ENCODE data around the gene LRRC61.
A peak's percentile ranks its signal among the peaks of the same experiment; 100 is the strongest.

LRRC61 gene

DNA sequence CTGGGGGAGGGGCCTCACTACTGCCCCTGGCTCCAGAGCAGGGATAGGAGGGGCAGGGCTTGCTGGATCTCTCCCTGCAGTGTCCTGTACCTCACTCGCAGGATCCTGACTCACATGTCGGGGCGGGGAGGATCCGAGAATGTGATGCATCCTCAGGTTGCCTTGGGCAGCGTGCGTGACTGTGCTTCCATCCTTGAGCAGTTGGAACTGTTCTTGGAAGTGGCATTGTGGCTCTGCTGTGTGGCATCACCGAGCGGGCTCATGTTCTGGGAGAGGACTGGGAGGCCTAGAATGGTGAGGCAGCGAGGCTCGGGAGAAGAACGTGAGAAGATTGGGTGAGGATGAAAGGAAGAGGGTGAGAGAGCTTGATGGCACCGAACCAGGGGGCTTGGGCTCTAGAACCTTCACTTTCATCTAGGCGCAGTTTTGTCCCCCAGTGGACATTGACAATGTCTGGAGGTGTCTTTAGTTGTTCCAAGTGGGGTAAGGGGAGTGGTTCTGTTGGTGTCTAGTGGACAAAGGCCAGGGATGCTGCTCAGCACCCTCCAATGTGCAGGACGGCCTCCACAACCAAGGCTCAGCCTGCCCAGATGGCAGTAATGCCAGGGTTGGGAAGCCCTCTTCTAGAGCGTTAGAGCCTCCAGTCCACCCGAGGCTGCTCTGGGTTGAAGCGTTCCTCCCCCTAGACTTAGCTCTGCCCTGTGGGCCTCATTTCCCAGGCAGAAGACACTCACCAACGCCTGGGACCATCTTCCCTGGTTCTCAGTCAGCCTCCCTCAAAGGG lies 9.9 kb downstream of the LRRC61 start:
- no peak for DNase-seq (ENCODE audit: low read depth)

DNA sequence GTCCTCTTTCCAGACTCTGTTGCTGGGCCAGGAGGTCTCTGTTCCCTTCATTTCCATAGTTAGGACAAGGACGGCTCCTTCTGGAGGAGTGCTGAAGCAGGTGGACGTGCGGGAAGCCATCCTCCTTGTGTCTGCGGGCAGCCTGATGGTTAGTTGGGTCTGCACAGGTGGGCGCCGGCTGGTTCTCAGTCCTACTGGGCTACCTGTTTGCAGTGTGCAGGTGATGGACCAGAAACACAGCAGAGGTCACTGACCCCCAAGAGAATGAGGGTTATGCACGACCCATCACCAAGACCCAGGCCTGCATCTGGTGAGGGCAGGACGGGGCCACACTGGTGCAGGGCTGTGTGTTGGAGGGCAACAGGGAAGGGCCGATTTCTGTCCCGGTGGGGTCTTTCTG lies 10.5 kb downstream of the LRRC61 start:
- DNase-seq (ENCODE audit: low read depth): no peak

DNA sequence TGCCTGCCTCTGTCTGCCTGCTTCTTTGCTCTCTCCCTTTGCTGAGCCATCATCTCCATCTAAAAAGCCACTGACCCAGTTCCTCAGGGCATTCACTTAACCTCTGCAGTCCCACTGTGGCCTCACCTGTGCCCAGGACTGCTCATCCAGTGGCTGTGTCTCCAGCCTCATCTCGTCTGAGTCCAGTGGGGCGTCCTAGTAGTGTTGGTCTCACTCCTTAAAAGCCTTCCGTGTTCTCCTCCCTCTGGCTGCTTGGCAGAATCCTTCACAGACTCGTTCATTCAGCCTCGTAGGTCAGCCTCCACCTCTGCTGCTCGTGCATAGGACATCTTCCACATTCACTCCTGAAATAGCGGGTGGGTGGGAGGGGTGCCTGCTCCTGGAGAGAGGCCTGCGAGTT lies 11.0 kb downstream of the LRRC61 start:
- no peak for DNase-seq (ENCODE audit: low read depth)

DNA sequence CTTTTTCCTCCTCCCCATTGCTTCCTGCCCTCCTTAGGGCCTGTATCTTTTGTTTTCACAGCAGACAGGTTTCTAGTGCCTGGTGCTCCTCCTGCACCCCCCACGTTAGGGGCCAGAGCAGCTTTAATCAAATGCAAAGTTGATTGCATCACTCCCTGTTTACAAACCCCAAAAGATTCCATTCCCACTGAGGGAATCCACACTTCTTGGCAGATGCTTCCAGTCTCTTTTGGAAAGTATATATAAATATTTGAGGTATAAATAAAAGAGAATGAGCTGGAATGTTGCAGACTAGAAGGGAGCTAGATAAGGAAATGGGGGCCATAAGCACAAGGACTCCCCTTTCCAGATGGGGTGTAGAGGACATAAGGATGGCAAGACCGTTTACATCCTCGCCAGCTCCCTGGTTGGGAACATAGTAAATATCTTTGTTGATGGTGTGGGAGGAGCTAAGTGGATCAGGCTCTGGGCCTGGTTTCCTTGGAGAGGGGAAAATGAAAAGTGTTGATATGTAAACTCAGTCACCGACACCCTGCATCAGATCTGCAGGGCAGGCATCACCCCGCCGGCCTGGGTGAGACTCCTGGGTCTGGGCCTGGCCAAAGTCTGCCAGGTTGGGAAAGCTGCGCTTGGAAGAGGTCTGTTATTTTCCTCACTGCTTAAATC lies 12.1 kb downstream of the LRRC61 start:
- DNase-seq (ENCODE audit: low read depth): peak; percentile 51

DNA sequence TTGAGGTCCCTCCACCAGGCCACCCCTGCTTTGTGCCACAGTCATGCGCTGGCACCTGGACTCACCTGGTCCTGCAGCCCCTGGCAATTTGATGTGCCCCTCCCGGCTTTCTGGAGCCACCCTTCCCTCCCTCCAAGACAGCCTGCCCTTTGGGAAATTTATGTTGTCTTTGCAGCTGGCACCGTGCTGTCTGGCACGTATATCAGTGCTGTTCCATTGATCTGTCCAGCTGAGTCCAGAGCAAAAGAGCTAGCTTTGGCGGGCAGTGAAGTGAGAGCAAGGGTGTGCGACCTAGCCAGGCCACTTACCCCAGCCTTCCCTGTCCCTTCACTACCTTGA lies 12.6 kb downstream of the LRRC61 start:
- no peak for DNase-seq (ENCODE audit: low read depth)

DNA sequence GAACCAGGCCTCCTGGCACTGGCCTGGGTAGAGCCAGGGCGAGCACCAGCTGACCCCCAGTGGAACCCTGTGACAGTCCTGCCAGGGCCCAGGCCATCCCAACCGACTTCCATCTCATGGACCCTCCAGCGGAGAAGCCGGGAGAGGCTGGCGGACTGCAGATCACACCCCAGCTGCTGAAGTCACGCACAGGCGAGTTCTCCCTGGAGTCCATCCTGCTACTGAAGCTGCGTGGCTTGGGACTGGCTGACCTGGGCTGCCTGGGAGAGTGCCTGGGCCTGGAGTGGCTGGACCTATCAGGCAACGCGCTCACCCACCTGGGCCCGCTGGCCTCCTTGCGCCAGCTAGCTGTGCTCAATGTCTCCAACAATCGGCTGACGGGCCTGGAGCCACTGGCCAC lies 13.6 kb downstream of the LRRC61 start:
- DNase-seq (ENCODE audit: low read depth): no peak

DNA sequence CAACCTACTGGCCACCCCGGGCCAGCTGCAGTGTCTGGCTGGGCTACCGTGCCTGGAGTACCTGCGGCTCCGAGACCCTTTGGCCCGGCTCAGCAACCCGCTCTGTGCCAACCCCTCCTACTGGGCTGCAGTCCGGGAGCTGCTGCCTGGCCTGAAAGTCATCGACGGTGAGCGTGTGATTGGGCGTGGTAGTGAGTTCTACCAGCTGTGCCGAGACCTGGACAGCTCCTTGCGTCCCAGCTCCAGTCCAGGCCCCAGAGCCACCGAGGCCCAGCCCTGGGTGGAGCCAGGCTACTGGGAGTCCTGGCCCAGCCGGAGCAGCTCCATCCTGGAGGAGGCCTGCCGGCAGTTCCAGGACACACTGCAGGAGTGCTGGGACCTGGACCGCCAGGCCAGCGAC lies 14.0 kb downstream of the LRRC61 start:
- DNase-seq (ENCODE audit: low read depth): no peak

DNA sequence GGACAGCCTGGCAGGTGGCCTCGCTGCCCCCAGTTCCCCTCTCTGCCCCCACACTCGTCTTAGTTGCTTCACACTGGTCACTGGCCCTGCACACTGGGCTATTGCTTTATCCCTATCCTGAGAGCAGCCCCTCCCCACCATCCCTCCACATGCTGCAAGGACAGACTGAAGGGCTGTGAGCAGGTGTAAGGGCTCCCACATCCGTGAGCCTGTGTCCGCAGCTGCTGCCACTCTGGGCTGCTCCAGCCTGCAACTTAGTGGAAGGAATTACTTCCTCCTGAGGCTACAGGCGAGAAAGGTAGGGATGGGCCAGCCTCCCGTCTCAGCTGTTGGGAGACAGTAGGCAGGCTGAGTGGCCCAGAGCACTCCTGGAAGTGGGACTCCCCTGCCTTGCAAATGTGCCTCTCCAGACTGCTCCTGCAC lies 14.5 kb downstream of the LRRC61 start:
- DNase-seq (ENCODE audit: low read depth): no peak

DNA sequence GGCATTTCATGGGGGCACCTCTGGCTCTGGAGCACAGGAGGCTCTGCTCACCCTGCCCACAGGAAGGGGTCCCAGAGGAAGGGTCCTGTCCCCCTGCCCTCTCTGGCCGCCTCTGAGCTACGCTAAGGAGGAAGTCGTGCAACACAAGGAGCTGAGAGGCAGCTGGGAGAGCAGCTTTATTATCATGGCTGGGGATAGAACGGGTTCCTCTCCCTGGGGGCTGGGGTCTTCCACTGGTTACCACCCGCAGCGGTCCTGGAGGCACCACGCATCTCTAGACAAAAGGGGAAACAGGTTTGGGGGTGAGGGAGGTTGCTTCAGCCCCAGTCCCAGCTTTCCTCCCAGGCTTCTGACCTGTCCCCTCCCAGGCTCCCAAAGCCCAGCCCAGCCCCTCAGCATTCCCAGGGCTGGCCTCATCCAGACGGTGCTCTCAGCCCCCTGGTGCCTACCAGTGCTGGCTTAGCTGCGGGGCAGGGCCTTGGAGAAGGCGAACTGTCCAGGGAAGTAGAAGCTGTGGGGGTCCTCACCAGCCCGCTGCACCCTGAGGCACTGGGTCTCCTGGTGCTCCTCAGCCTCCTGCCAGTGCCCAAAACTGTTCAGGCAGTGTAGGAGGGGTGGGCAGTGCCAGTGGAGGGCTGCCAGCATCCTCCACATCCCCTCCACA lies 15.1 kb downstream of the LRRC61 start:
- no peak for DNase-seq (ENCODE audit: low read depth)

DNA sequence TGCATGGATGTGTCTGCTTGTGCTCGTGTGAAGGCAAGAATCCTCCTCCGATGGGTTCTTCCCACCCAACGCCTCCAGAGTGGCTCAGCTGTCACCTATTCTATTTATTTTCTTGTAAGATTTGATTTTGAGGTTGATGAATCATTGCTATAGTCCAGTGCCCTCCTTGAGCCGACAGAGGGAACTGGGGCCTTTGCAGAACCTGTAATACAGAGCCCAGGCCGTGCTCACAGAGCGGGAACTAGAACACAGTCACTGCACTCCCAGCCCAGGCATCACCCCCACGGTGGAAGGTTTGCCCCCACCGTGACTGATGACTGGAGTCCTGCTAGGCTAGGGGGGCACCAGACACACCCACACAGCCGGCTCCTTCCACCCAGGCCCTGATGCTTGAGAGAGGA lies 16.3 kb downstream of the LRRC61 start:
- no peak for DNase-seq (ENCODE audit: low read depth)

DNA sequence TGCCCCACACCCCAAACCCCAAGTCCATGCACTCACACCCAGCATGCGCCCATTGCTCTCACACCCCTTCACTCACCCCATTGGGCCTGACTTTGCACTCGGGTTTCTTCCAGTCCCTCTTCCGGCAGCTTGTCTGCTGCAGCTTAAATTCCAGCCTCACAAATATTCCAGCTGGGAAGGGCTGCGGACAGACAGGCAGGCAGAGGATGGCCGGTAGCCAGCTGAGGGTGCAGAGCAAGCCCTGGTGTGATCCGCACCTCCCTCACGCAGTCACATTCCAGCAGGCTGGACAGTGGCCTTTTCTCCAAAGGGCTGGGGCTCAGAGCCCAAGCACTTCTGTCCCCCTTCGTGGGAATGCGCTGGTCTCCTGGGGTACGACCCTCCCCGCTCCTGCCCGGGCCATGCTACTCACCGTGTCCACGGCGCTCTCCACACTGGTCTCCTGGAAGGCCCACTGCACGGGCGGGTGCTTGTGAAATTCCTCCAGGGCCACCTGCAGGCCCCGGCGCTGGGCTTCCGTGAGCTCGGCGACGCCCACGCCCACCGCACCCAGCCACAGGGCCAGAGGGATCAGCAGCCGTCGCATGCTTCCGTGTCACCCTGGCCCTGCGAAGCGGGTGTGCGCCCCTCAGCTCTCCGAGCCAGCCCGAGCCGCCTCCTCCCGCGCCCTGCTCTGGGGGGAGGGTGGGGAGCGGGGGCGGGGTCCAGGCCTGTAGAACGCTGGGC lies 17.0 kb downstream of the LRRC61 start:
- DNase-seq (ENCODE audit: low read depth): peak; percentile 8

DNA sequence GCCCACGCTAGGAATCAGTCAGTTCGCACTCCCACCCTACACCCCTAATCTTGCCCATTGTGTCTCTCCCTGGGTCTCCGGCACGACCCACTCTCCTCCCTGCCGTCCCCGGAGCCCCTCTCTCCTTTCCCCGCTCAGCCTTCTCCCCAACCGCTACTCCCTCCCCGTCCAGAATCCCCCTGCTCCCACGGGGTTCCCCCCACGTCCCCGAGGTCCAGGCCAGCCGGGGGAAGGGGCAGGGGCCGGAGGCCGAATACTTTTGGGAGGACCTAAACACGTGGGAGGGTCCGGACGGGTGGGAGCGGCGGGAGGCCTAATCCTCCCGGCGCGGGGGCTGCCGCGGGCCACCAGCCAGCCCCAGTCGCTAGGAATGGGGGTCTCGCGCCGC lies 17.7 kb downstream of the LRRC61 start:
- no peak for DNase-seq (ENCODE audit: low read depth)

DNA sequence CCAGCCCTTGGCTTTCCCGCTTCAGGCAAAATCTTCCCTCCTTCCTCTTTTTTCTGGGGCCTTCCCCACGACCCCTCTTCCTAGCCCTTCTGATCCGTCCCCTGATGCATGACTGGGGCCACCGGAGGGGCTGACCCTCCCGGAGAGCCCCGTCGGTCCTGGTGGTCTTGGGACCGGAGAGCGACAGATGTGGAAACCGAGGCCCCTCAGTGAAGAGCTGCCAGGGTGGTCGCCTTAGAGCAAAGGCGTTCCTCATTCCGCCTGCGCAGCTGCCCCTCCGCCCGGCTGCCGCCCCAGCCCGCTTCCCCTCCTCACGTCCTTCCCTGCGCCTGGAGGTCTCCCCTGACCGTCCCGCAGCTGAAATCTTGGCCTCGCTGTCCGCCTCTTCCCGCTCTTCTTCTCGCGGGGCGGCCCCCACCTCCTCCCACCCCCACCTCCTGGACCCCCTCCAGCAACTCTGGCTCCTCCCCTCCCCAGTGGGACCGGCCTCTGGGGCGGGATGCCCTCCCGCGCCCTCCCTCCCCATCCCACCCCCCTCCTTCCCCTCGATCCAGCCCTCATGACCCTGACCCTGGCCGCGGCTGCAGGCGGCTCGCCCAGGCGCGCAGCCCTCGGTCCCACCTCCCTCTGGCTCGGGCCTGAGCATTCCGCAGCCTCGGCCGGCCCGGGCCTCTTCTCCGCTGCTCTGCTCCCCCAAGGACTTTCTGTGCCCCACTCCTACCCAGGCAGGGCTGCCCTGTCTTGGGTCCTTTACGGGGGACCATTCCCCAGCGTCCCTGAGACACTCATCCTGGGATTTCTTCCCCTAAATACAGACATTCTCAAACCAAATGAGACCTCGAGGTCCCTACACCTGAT lies 18.3 kb downstream of the LRRC61 start, which contains the start of gene RARRES2:
RARRES2 (minus strand) TSS at position 367 of the 858 bp plus-strand sequence. CDS start 1,020 bp downstream, outside the sequence.
- DNase-seq (ENCODE audit: low read depth): no peak

DNA sequence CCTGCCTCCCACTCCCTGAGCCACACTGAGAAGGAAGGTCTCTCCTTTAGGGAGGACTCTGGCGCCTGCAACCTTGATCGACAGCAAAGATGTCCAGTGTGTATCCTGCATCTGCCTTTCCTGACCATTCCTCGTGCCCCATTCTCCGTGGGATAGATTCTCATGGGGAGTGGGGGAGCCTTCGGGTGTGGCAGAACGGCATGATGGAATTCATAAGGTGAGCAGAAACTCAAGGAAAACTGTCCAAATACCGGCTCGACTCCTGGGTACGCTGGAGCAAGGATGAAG lies 18.9 kb downstream of the LRRC61 start:
- DNase-seq (ENCODE audit: low read depth): no peak

DNA sequence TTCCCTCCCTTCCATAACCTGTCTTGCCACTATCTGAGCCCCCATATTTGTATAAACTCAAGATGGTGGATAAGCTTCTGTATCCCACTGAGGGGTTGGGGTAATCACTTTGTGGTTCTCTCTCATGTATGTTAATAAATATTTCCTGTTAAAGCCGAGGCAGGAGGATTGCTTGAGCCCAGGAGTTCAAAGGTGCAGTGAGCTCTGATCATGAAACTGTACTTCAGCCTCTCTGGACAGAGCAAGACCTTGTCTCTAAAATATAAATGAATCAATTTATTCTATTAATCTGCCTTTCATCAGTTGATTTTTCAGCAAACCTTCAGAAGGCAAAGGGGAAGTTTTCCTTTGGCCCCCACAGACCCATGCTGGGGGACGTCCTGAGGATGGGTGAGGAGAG lies 20.1 kb downstream of the LRRC61 start:
- no peak for DNase-seq (ENCODE audit: low read depth)

DNA sequence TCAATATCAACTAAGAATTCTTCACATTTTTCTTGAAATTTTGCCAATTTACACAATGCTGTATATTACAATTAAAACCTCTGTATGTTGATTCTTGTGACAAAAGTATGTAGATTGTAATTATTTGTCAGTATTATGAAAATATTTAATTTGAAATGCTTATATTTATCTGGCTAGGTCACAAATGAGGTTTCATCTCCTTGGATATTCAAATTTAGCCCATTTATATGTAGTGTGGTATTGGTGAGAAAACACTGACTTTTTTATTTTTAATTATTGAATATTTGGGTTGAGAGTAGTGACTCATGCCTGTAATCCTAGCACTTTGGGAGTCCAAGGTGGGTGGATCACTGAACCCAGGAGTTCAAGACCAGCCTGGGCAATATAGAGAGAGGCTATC lies 21.1 kb downstream of the LRRC61 start:
- no peak for DNase-seq (ENCODE audit: low read depth)

DNA sequence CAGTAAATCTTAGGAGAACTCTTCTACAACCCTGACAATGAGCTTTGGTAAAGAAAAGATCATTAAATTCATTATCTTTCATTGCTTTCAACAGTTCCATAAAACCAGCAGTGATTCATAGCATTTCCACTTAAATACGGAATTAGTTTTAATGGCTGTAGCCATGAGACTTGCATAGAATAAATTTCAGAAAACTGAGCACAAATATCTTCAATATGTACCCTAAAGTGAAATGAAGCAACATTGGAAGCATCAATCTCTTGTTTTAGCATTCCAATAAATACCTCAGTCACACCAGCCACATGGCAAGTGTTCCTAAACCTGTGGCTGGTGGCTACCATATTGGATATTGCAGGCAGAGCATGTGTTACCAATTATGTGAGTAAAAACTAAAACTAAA lies 21.9 kb downstream of the LRRC61 start:
- peak; percentile 63 for DNase-seq (ENCODE audit: low read depth)

DNA sequence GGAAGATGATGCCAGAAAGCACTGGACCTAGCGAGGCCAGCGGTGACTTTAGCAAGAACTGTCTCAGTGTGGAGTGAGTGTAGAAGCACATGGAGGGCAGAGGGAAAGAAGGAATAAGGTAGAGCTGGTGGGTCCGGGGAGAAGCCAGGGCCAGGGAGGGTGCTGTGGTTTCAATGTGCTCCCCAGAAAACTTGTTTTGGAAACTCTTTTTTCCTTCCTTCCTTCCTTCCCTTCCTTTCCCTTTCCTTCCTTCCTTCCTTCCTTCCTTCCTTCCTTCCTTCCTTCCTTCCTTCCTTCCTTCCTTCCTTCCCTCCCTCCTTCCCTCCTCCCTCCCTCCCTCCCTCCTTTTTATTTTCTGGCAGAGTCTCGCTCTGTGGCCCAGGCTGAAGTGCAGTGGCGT lies 23.8 kb downstream of the LRRC61 start:
- DNase-seq (ENCODE audit: low read depth): no peak

DNA sequence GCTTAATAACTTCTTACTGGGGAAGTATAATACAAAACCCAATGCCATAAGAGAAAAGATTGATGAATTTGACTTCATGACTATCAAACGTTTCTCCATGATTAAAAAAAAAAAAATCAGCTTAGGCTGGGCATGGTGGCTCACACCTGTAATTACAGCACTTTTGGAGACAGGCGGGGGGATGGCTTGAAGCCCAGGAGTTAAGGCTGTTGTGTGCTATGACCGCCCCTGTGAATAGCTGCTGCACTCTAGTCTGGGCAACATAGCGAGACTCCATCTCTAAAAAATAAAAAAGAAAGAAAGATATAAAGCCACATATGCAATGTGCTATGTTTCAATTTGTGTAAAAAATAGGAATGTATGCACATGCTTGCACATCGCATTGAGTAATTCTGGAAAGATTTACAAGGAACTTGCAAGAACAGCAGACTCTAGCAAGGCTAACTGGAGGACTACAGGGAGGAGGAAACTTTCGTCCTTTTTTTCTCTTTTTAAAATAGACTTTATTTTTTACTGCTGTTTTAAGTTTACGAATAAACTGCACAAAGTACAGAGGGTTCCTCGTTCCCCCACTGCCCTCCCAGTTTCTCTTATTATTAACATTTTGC lies 28.5 kb downstream of the LRRC61 start:
- no peak for DNase-seq (ENCODE audit: low read depth)

DNA sequence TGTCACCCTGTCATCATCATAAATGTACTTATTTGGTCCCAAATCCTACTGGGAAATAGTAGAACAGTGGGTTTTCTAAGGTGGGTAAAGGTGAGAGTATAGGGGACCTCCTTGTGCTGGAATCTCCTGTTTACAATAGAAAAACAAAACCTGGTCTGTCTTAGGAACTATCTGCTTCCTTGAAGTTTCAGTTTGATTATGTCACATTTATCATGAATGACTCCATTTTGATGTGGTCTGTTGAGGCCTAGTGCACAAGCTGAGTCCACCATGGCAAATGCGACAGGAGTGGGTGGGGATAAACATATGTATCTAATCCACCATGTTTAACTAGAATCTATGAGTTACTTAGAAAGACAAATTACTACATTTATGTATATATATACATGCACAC lies 32.5 kb downstream of the LRRC61 start:
- DNase-seq (ENCODE audit: low read depth): no peak

DNA sequence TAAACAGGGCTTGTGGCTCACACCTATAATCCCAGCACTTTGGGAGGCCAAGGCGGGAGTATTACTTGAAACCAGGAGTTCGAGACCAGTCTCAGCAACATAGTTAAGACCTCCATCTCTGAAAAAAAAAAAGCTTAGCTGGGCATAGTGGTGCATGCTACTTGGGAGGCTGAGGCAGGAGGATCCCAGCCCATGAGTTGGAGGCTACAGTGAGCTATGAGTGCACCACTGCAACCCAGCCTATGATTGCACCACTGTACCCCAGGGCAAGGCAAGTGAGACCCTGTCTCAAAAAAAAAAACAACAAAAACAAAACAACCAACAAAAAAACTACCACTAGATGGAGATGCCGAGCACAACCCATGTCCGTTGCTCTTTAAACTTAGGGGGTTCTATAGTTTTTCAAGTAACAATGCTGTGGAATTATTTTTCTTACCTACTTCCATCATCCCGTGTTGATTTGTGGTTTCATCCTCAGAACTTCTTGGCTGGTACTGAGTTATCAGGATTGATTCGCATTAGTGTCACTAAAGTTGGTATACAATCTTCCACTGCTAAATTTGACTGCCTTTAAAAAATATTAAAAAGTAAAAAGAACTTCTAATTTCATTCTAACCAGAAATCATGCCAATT lies 33.2 kb downstream of the LRRC61 start:
- DNase-seq (ENCODE audit: low read depth): no peak

All from GM04503 (cell line).